Cardiac muscle cell (in vitro differentiated cells and primary cell): ENCODE measurements around the gene CPZ. TPM values are rescaled to one million over a fixed set of nuclear protein-coding genes. Genes with fewer than 3 reads are reported as not detected.
"Not testable (repeated sequence)": the region's sequence is repeated elsewhere in the genome, so short reads cannot be mapped to it uniquely, and the experiment has no call there.

Experiments
- DNase-seq, 2 donors: peaks; one replicate each; pipeline versions ENCODE4 v3.0.0 to v3.0.0-alpha.2; 2010 to 2017; ENCODE audit warnings: low read depth in 1 of 2, low spot score in 1 of 2
- H3K27ac ChIP-seq: fragments of 200-600 bp; sonication (generic); 2 replicates; pipeline ENCODE4 v1.5.1; 2016
- H3K27me3 ChIP-seq: fragments of 200-600 bp; sonication (generic); 2 replicates; pipeline ENCODE4 v1.6.0; 2016; ENCODE audit warnings: control low read depth
- H3K36me3 ChIP-seq: fragments of 200-600 bp; sonication (generic); 2 replicates; pipeline ENCODE4 v1.5.1; 2016; ENCODE audit warnings: control low read depth
- H3K4me1 ChIP-seq: fragments of 200-600 bp; sonication (generic); 2 replicates; pipeline ENCODE4 v1.8.1; 2017; ENCODE audit warnings: low read depth, mild to moderate bottlenecking, mixed run types
- H3K4me3 ChIP-seq: fragments of 200-600 bp; sonication (generic); 2 replicates; pipeline ENCODE4 v1.5.1; 2016; ENCODE audit warnings: mild to moderate bottlenecking
- H3K9me3 ChIP-seq: fragments of 200-600 bp; sonication (generic); 2 replicates; pipeline ENCODE4 v1.5.1; 2017; ENCODE audit warnings: low read depth, mild to moderate bottlenecking, control low read depth
- CTCF ChIP-seq: IDR thresholded peaks from 2 replicates; pipeline ENCODE4 v1.5.1; 2012; ENCODE audit warnings: low read depth, mild to moderate bottlenecking, low read length
- polyA plus RNA-seq: library from polyadenylated mRNA; unstranded; fragments of >200 nt; fragmentation: Nextera tagmentation; extraction: Ambion mirVana; gene quantifications from 2 replicates; pipeline ENCODE4 v1.2.1, GENCODE V29; 2016
- total RNA-seq: library from RNA; depleted of rRNA; stranded (reverse); fragments of >200 nt; gene quantifications from 2 replicates; pipeline ENCODE4 v1.2.3, GENCODE V29; 2016

Gene CPZ
- total and polyA plus RNA-seq, 2 experiments from 2014 or later = 4.7 to 12.0 TPM

- DNase-seq = no peak
- Histone ChIP-seq H3K36me3 (no peaks in the 10 kb centered on the region), H3K9me3 (no peaks in the 10 kb centered on the region), H3K4me1 (no peaks in the 10 kb centered on the region), H3K27ac (no peak overlapping the region), H3K4me3 (no peak overlapping the region), H3K27me3 (no peaks in the 10 kb centered on the region)
- no peak for TF ChIP-seq CTCF
Measured at GRCh38 chr4:8653326-8654000, 60.9 kb downstream of the CPZ start.

DNA sequence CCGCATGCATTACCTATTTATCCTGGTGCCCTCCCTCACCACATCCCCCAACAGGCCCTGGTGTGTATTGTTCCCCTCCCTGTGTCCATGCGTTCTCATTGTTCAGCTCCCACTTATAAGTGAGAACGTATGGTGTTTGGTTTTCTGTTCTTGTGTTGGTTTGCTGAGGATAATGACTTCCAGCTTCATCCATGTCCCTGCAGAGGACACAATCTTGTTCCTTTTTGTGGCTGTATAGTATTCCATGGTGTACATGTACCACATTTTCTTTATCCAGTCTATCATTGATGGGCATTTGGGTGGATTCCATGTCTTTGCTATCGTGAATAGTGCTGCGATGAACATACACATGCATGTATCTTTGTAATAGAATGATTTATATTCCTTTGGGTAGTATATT is 61.6 kb downstream of the CPZ start:
- H3K9me3 ChIP-seq, H3K4me1 ChIP-seq, DNase-seq, H3K27me3 ChIP-seq, H3K4me3 ChIP-seq, H3K27ac ChIP-seq, H3K36me3 ChIP-seq: not testable (repeated sequence)

- Histone ChIP-seq H3K27me3 (no peaks in the 10 kb centered on the region), H3K36me3 (no peaks in the 10 kb centered on the region), H3K27ac (no peak overlapping the region), H3K9me3 (no peaks in the 10 kb centered on the region), H3K4me3 (no peak overlapping the region), H3K4me1 (no peaks in the 10 kb centered on the region)
- no peak for TF ChIP-seq CTCF
- DNase-seq = no peak
Measured at GRCh38 chr4:8655411-8656184, 63.0 kb downstream of the CPZ start.

DNA sequence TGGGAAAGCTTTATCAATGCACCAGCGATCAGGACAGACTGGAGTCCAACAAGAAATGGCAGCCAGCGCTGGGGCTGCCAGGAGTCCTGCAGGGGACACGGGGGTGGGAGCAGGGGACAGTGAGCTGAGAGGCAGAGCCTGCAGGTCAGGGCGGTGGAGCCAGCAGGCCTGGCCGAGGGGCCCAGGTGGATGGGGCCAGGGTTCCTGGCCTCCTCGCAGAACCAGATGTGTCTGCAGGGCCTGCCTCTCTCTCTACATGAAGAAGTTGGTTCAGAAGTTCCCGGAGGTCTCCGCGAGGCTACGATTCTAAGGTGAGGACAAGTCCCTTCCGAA is 63.6 kb downstream of the CPZ start:
- Histone ChIP-seq H3K36me3 (no peaks in the 10 kb centered on the region), H3K27me3 (no peaks in the 10 kb centered on the region), H3K9me3 (no peaks in the 10 kb centered on the region), H3K4me1 (no peaks in the 10 kb centered on the region), H3K4me3 (no peak overlapping the region), H3K27ac (no peak overlapping the region)
- no peak for TF ChIP-seq CTCF
- no peak for DNase-seq

- H3K9me3 ChIP-seq = no peaks in the 10 kb centered on the region
- no peaks in the 10 kb centered on the region for H3K36me3 ChIP-seq
- no peak overlapping the region for H3K27ac ChIP-seq
- no peak overlapping the region for H3K4me3 ChIP-seq
- no peak for TF ChIP-seq CTCF
- DNase-seq = no peak
- no peaks in the 10 kb centered on the region for H3K4me1 ChIP-seq
- H3K27me3 ChIP-seq = no peaks in the 10 kb centered on the region
Measured at GRCh38 chr4:8656711-8657380, 64.3 kb downstream of the CPZ start.
